ENCODE results near the gene GIMAP2. TPM values are rescaled to one million over a fixed set of nuclear protein-coding genes. Genes with fewer than 3 reads are reported as not detected.
"Not testable (repeated sequence)": the region's sequence is repeated elsewhere in the genome, so short reads cannot be mapped to it uniquely, and the experiment has no call there.

Gene GIMAP2
- total and polyA plus RNA-seq, 4 experiments from 2014 or later: 90.0 to 244 (median 174) TPM

- Mint-ChIP-seq H3K4me3 (peak overlapping the region; percentile 39 to 89 (median 61)), H3K27ac (peak overlapping the region; percentile 26 to 92 (median 86)), H3K36me3 (peaks cover 26 to 31% of the 10 kb centered on the region in 2 donors), H3K9me3 (peaks cover 0 to 53% (median 42%) of the 10 kb centered on the region in 8 donors), H3K4me1 (peaks cover 55 to 87% (median 70%) of the 10 kb centered on the region in 4 donors), H3K27me3 (no peaks in the 10 kb centered on the region)
- no peak for DNase-seq
- Histone ChIP-seq H3K4me3 (ENCODE audit: low read length in 2 of 2) (no peak overlapping the region), H3K36me3 (ENCODE audit: insufficient read depth, low read length) (no peaks in the 10 kb centered on the region), H3K27me3 (ENCODE audit: insufficient read depth, low read length) (no peaks in the 10 kb centered on the region), H3K9me3 (ENCODE audit: control insufficient read depth in 1 of 2, low read length in 2 of 2) (no peaks in the 10 kb centered on the region), H3K4me1 (ENCODE audit: insufficient read depth, low read length) (peaks cover 75% of the 10 kb centered on the region), H3K27ac (ENCODE audit: low read depth, low read length) (peak overlapping the region; percentile 18)
- CTCF ChIA-PET (ENCODE audit: partially characterized antibody): interaction anchor here (0.6 to 0.8 kb wide), 2 partner anchors 43 to 59 kb away, joined by 4 to 7 read pairs; partner anchors contain the start of gene GIMAP6
- POLR2A ChIA-PET (ENCODE audit: partially characterized antibody): interaction anchor here (0.6 to 6.2 kb wide), 13 partner anchors 8 to 225 kb away, joined by 3 to 72 read pairs (median 22); partner anchors contain the start of genes GIMAP1, GIMAP2, GIMAP4 and GIMAP5
- intact Hi-C loops (cut with micrococcal nuclease): loop anchor here (1.0 to 5.0 kb wide), 4 partner anchors 7 to 227 kb away; partner anchors contain the start of gene GIMAP7
Measured at GRCh38 chr7:150675714-150676113, 9.8 kb upstream of the GIMAP2 start.

DNA sequence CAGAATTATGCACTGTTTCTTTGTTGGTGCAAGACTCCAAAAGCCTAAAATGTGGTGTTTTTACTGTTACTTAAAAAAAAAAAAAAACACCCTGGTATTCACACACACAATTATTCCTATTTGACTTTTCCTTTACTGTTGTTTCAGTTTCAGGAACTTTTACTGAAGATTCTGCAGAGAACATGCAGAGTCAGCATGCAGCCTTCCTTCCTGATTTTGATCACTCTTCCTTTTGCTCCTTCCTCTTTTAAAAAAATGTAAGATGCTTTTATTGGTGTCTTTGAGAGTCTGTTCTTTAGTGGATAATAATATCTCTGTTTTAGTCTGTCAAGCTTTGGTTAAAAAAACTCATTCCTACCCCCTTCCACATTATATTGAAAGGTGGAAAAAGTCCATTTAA is 9.2 kb upstream of the GIMAP2 start:
- Mint-ChIP-seq H3K4me3 (peak overlapping the region; percentile 64 to 89 (median 76)), H3K36me3 (peaks cover 28 to 32% of the 10 kb centered on the region in 2 donors), H3K9me3 (peaks cover 0 to 54% (median 42%) of the 10 kb centered on the region in 8 donors), H3K27ac (peak overlapping the region; percentile 86 to 97 (median 92)), H3K4me1 (peaks cover 51 to 87% (median 69%) of the 10 kb centered on the region in 4 donors)
- not testable (repeated sequence) for H3K36me3 ChIP-seq (ENCODE audit: insufficient read depth, low read length); H3K9me3 ChIP-seq (ENCODE audit: control insufficient read depth in 1 of 2, low read length in 2 of 2); DNase-seq; H3K27me3 Mint-ChIP-seq; H3K27me3 ChIP-seq (ENCODE audit: insufficient read depth, low read length)
- Histone ChIP-seq H3K27ac (ENCODE audit: low read depth, low read length) (peak overlapping the region; percentile 51), H3K4me1 (ENCODE audit: insufficient read depth, low read length) (peaks cover 69% of the 10 kb centered on the region), H3K4me3 (ENCODE audit: low read length in 2 of 2) (peak overlapping the region; percentile 6 to 27)
- intact Hi-C loops (cut with micrococcal nuclease): loop anchor here (1.0 to 5.0 kb wide), 4 partner anchors 8 to 227 kb away; partner anchors contain the start of gene GIMAP7
- ChIA-PET POLR2A (ENCODE audit: partially characterized antibody) (interaction anchor here (0.6 to 6.2 kb wide), 21 partner anchors 9 to 226 kb away, joined by 3 to 72 read pairs (median 5); partner anchors contain the start of genes GIMAP1, GIMAP2, GIMAP4 and GIMAP5), CTCF (ENCODE audit: partially characterized antibody) (interaction anchor here (0.6 to 1.5 kb wide), 6 partner anchors 10 to 108 kb away, joined by 3 to 6 read pairs (median 4); partner anchors contain the start of genes GIMAP1 and GIMAP2)

DNA sequence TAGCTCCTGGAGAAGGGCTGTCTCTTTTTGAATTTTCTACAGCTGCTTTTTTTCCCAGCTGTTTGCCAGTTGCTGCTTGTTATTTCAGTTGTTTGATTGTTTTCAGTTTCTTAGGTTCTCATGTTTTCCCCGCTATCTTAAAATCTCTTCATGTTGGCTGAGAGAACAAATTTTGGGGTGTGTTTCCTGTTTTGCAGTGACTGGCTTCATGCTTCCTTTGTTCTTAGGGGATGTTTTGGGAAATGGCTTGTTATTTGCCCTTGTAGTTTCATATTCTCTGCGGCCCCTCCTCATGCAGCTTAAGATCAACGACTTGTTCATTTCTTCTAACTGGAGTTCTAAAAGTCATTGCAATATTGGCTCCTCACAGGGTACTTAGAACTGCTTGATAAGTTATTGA is 8.7 kb upstream of the GIMAP2 start:
- peak overlapping the region in 1 of 2 donors; percentile 27 for H3K4me3 ChIP-seq (ENCODE audit: low read length in 2 of 2)
- peak overlapping the region; percentile 51 for H3K27ac ChIP-seq (ENCODE audit: low read depth, low read length)
- intact Hi-C loops (cut with micrococcal nuclease): loop anchor here (1.0 to 5.0 kb wide), 4 partner anchors 9 to 228 kb away; partner anchors contain the start of gene GIMAP7
- H3K9me3 ChIP-seq (ENCODE audit: control insufficient read depth in 1 of 2, low read length in 2 of 2); H3K36me3 ChIP-seq (ENCODE audit: insufficient read depth, low read length); H3K27me3 ChIP-seq (ENCODE audit: insufficient read depth, low read length); H3K27me3 Mint-ChIP-seq: not testable (repeated sequence)
- peaks cover 64% of the 10 kb centered on the region for H3K4me1 ChIP-seq (ENCODE audit: insufficient read depth, low read length)
- H3K9me3 Mint-ChIP-seq: peaks cover 0 to 52% (median 43%) of the 10 kb centered on the region in 8 donors
- H3K36me3 Mint-ChIP-seq: peaks cover 32 to 33% of the 10 kb centered on the region in 2 donors
- POLR2A ChIA-PET (ENCODE audit: partially characterized antibody): interaction anchor here (0.7 to 6.2 kb wide), 23 partner anchors 9 to 226 kb away, joined by 3 to 72 read pairs (median 4); partner anchors contain the start of genes GIMAP1, GIMAP2, GIMAP4 and GIMAP5
- CTCF ChIA-PET (ENCODE audit: partially characterized antibody): interaction anchor here (1.1 to 2.0 kb wide), 7 partner anchors 9 to 228 kb away, joined by 3 to 6 read pairs (median 4); partner anchors contain the start of genes GIMAP1, GIMAP2 and GIMAP8
- DNase-seq: peak; percentile 76 to 82 (median 78)
- H3K4me3 Mint-ChIP-seq: peak overlapping the region; percentile 64 to 89 (median 76)
- peak overlapping the region; percentile 86 to 97 (median 92) for H3K27ac Mint-ChIP-seq
- peaks cover 50 to 86% (median 69%) of the 10 kb centered on the region in 4 donors for H3K4me1 Mint-ChIP-seq

GRCh38 chr7:150678601-150679000 is 6.9 kb upstream of the GIMAP2 start:
- not testable (repeated sequence) for H3K27me3 Mint-ChIP-seq; H3K36me3 ChIP-seq (ENCODE audit: insufficient read depth, low read length); H3K4me3 ChIP-seq (ENCODE audit: low read length in 2 of 2); H3K9me3 ChIP-seq (ENCODE audit: control insufficient read depth in 1 of 2, low read length in 2 of 2); DNase-seq; H3K27me3 ChIP-seq (ENCODE audit: insufficient read depth, low read length)
- Mint-ChIP-seq H3K36me3 (peaks cover 43 to 45% of the 10 kb centered on the region in 2 donors), H3K4me1 (peaks cover 56 to 90% (median 72%) of the 10 kb centered on the region in 4 donors), H3K4me3 (peak overlapping the region; percentile 31 to 83 (median 76)), H3K27ac (peak overlapping the region; percentile 86 to 94 (median 89)), H3K9me3 (peaks cover 0 to 60% (median 48%) of the 10 kb centered on the region in 8 donors)
- POLR2A ChIA-PET (ENCODE audit: partially characterized antibody): interaction anchor here (0.9 to 6.2 kb wide), 16 partner anchors 8 to 380 kb away, joined by 3 to 72 read pairs (median 17); partner anchors contain the start of genes GIMAP1, GIMAP2, GIMAP4 and GIMAP5
- intact Hi-C loops (cut with micrococcal nuclease): loop anchor here (5.0 kb wide), 1 partner anchor 166 kb away; the partner anchor contains the start of gene GIMAP7
- Histone ChIP-seq H3K4me1 (ENCODE audit: insufficient read depth, low read length) (peaks cover 62% of the 10 kb centered on the region), H3K27ac (ENCODE audit: low read depth, low read length) (peak overlapping the region; percentile 31)
- CTCF ChIA-PET (ENCODE audit: partially characterized antibody): interaction anchor here (1.0 to 2.0 kb wide), 6 partner anchors 9 to 230 kb away, joined by 3 to 6 read pairs (median 4); no protein-coding TSS in a partner anchor

DNA sequence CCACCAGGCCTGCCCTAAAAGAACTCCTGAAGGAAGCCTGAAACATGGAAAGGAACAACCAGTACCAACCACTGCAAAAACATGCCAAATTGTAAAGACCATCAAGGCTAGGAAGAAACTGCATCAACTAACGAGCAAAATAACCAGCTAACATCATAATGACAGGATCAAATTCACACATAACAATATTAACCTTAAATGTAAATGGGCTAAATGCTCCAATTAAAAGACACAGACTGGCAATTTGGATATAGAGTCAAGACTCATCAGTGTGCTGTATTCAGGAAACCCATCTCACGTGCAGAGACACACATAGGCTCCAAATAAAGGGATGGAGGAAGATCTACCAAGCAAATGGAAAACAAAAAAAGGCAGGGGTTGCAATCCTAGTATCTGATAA is 5.1 kb upstream of the GIMAP2 start:
- H3K4me1 ChIP-seq (ENCODE audit: insufficient read depth, low read length): peaks cover 68% of the 10 kb centered on the region

GRCh38 chr7:150686030-150686631 is 625 bp downstream of the GIMAP2 start:
- H3K4me1 ChIP-seq (ENCODE audit: insufficient read depth, low read length): peaks cover 68% of the 10 kb centered on the region

More for the DNA sequence above, 5.1 kb upstream of the GIMAP2 start:
- H3K9me3 ChIP-seq (ENCODE audit: control insufficient read depth in 1 of 2, low read length in 2 of 2); H3K4me3 ChIP-seq (ENCODE audit: low read length in 2 of 2); intact Hi-C loops (cut with micrococcal nuclease); H3K27ac ChIP-seq (ENCODE audit: low read depth, low read length); H3K27me3 ChIP-seq (ENCODE audit: insufficient read depth, low read length); H3K27me3 Mint-ChIP-seq; H3K36me3 ChIP-seq (ENCODE audit: insufficient read depth, low read length); DNase-seq: not testable (repeated sequence)
- CTCF ChIA-PET (ENCODE audit: partially characterized antibody): interaction anchor here (1.0 kb wide), 1 partner anchor 75 kb away, joined by 3 read pairs; no protein-coding TSS in a partner anchor
- Mint-ChIP-seq H3K27ac (peak overlapping the region in 2 of 7 donors; percentile 87 to 90), H3K4me1 (peaks cover 67 to 94% (median 80%) of the 10 kb centered on the region in 4 donors), H3K4me3 (peak overlapping the region in 1 of 8 donors; percentile 61), H3K9me3 (peaks cover 0 to 62% (median 54%) of the 10 kb centered on the region in 8 donors), H3K36me3 (peaks cover 48 to 50% of the 10 kb centered on the region in 2 donors)
- POLR2A ChIA-PET (ENCODE audit: partially characterized antibody): interaction anchor here (0.6 to 6.2 kb wide), 10 partner anchors 13 to 227 kb away, joined by 3 to 72 read pairs (median 9); partner anchors contain the start of genes GIMAP1, GIMAP4 and GIMAP6

More at GRCh38 chr7:150686030-150686631, 625 bp downstream of the GIMAP2 start:
- Mint-ChIP-seq H3K4me1 (peaks cover 58 to 97% (median 76%) of the 10 kb centered on the region in 4 donors), H3K9me3 (peaks cover 10 to 73% (median 64%) of the 10 kb centered on the region in 8 donors), H3K36me3 (peaks cover 79 to 81% of the 10 kb centered on the region in 2 donors), H3K4me3 (peak overlapping the region; percentile 94 to 99 (median 98)), H3K27me3 (no peaks in the 10 kb centered on the region), H3K27ac (peak overlapping the region; percentile 90 to 99 (median 97))
- ChIA-PET POLR2A (ENCODE audit: partially characterized antibody) (interaction anchor here (0.6 to 9.6 kb wide), 46 partner anchors 9 to 241 kb away, joined by 3 to 167 read pairs (median 6); partner anchors contain the start of genes GIMAP1, GIMAP4, GIMAP5 and GIMAP6), CTCF (ENCODE audit: partially characterized antibody) (interaction anchor here (1.0 to 6.8 kb wide), 15 partner anchors 9 to 241 kb away, joined by 3 to 29 read pairs (median 4); partner anchors contain the start of genes GIMAP1, GIMAP4, GIMAP6 and GIMAP7)
- no peaks in the 10 kb centered on the region for H3K27me3 ChIP-seq (ENCODE audit: insufficient read depth, low read length)
- peaks cover 28% of the 10 kb centered on the region for H3K36me3 ChIP-seq (ENCODE audit: insufficient read depth, low read length)
- DNase-seq: no peak
- peaks cover 0 to 18% of the 10 kb centered on the region in 2 donors for H3K9me3 ChIP-seq (ENCODE audit: control insufficient read depth in 1 of 2, low read length in 2 of 2)
- intact Hi-C loops (cut with micrococcal nuclease): loop anchor here (5.0 kb wide), 3 partner anchors 51 to 169 kb away; partner anchors contain the start of genes GIMAP5 and GIMAP6
- H3K27ac ChIP-seq (ENCODE audit: low read depth, low read length): peak overlapping the region; percentile 90
- peak overlapping the region; percentile 80 to 97 for H3K4me3 ChIP-seq (ENCODE audit: low read length in 2 of 2)

All from CD4-positive, alpha-beta memory T cell (primary cell).